Liver (tissue), 3 donors: ENCODE results near the gene SETX.

Experiments
- CTCF ChIP-seq: fragments of 150-350 bp; IDR thresholded peaks from 2 replicates; pipeline ENCODE4 v1.5.1; 2017; ENCODE audit warnings: improper control_type of control experiment, low read depth, low read length; ENCODE audit not compliant: missing input control
- EGR1 ChIP-seq, 2 donors: IDR thresholded peaks; 2 replicates each; pipeline ENCODE4 v1.6.1; 2016 to 2018; ENCODE audit warnings: antibody characterized with exemption in 2 of 2, low read depth in 2 of 2
- GABPA ChIP-seq, 2 donors: IDR thresholded peaks in 1 of 2; conservative IDR thresholded peaks in 1 of 2; 2 replicates each; pipeline ENCODE4 v1.6.1; 2016; ENCODE audit warnings: antibody characterized with exemption in 2 of 2, mild to moderate bottlenecking in 1 of 2, moderate library complexity in 1 of 2
- HNF4G ChIP-seq: IDR thresholded peaks from 2 replicates; pipeline ENCODE4 v1.6.1; 2016; ENCODE audit warnings: antibody characterized with exemption
- JUND ChIP-seq, 2 donors: IDR thresholded peaks; 2 replicates each; pipeline ENCODE4 v1.6.1; 2016; ENCODE audit warnings: antibody characterized with exemption in 2 of 2
- MAX ChIP-seq: IDR thresholded peaks from 2 replicates; pipeline ENCODE4 v1.6.1; 2016; ENCODE audit warnings: antibody characterized with exemption
- NR2F2 ChIP-seq: IDR thresholded peaks from 2 replicates; pipeline ENCODE4 v1.6.1; 2016; ENCODE audit warnings: antibody characterized with exemption
- RAD21 ChIP-seq, 2 donors: IDR thresholded peaks; 2 replicates each; pipeline ENCODE4 v1.6.1; 2016; ENCODE audit warnings: antibody characterized with exemption in 2 of 2, mild to moderate bottlenecking in 2 of 2
- REST ChIP-seq: IDR thresholded peaks from 2 replicates; pipeline ENCODE4 v1.6.1; 2016; ENCODE audit warnings: antibody characterized with exemption, mild to moderate bottlenecking
- RXRA ChIP-seq, 2 donors: IDR thresholded peaks; 2 replicates each; pipeline ENCODE4 v1.6.1; 2017 to 2018; ENCODE audit warnings: antibody characterized with exemption in 2 of 2, mild to moderate bottlenecking in 1 of 2
- SP1 ChIP-seq: IDR thresholded peaks from 2 replicates; pipeline ENCODE4 v1.6.1; 2018; ENCODE audit warnings: antibody characterized with exemption, mild to moderate bottlenecking
- TAF1 ChIP-seq: conservative IDR thresholded peaks from 2 replicates; pipeline ENCODE4 v1.6.1; 2016; ENCODE audit warnings: antibody characterized with exemption, mild to moderate bottlenecking
- YY1 ChIP-seq: IDR thresholded peaks from 2 replicates; pipeline ENCODE4 v1.6.1; 2016; ENCODE audit warnings: antibody characterized with exemption, mild to moderate bottlenecking
- ZBTB33 ChIP-seq: IDR thresholded peaks from 2 replicates; pipeline ENCODE4 v1.6.1; 2016; ENCODE audit warnings: antibody characterized with exemption
- donor health status: healthy.
- donor health status: healthy.

GRCh38 chr9:132214027-132214622, 140.7 kb downstream of the SETX start:
- no peak for TF ChIP-seq REST
- TF ChIP-seq CTCF, result no peak
- no peak for TF ChIP-seq MAX
- TF ChIP-seq ZBTB33, result no peak
- no peak for TF ChIP-seq YY1
- no peak for TF ChIP-seq GABPA (IDR thresholded peaks at IDR 0.05 in 1 of 2, conservative IDR thresholded peaks at IDR 0.05 in 1 of 2)
- no peak for TF ChIP-seq RAD21 (IDR thresholded peaks at IDR 0.05)
- TF ChIP-seq RXRA (IDR thresholded peaks at IDR 0.05), result no peak
- TF ChIP-seq TAF1, result no peak
- TF ChIP-seq JUND (IDR thresholded peaks at IDR 0.05), result no peak
- no peak for TF ChIP-seq NR2F2
- no peak for TF ChIP-seq HNF4G
- no peak for TF ChIP-seq SP1
- no peak for TF ChIP-seq EGR1 (IDR thresholded peaks at IDR 0.05; ENCODE audit: low read depth in 2 of 2)
